GM18499 (cell line): ENCODE measurements around the gene BLOC1S4.
"Not testable (repeated sequence)": the region's sequence is repeated elsewhere in the genome, so short reads cannot be mapped to it uniquely, and the experiment has no call there.

Experiments
- ATAC-seq: cut with Tn5 transposase; IDR thresholded peaks from one replicate; pipeline ENCODE4 v1.9.1; 2021; ENCODE audit warnings: moderate number of reproducible peaks; ENCODE audit not compliant: insufficient read depth, unreplicated experiment

The BLOC1S4 gene

GRCh38 chr4:6756345-6756744 lies 40.4 kb downstream of the BLOC1S4 start:
- ATAC-seq = not testable (repeated sequence)

GRCh38 chr4:6758728-6759127 lies 42.8 kb downstream of the BLOC1S4 start:
- ATAC-seq = no peak

DNA sequence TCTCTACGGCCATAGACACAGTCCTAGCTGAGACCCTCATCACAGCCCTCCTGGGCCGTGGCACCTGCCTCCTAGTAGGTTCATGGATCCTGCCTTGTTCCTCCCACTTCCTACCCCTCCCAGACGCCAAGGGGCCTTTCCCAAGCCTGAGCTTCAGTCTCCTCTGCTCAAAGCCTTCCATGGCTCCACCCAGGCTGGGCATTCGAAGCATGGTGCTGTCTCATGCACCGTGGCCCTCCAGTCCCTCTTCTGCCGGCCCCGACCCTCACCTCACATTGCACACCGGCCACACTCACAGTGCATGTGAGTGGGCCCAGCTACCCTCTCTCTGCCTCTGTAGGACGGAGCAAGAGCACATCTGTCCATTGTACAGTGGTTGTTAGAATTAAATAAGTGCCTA lies 44.9 kb downstream of the BLOC1S4 start:
- no peak for ATAC-seq

- no peak for ATAC-seq
Measured at GRCh38 chr4:6761649-6762615, 46.0 kb downstream of the BLOC1S4 start.

DNA sequence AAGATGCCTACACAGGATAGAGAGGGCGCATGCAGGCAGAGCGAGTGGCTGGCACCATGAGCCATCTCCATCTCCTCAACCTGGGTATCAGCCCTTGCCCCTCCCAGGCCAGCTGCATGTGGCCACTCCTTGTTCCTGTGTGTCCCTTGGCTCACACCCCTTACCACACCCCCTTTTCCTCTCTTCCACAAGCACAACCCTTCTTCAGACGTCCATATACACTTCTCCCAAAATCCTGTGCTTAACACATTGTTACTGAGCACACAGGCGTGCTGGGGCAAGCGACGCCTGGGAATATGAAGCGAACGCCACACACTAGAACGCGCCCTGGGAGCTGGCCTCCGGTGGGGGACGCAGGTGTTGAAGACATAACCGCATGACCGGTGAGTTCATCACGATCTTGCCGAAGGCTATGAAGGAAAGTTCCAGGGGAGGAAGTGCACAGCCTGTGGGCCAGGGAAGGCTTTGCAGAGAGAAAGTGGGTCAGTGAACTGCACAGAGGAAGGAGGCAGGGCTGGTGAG lies 47.4 kb downstream of the BLOC1S4 start:
- ATAC-seq = no peak

DNA sequence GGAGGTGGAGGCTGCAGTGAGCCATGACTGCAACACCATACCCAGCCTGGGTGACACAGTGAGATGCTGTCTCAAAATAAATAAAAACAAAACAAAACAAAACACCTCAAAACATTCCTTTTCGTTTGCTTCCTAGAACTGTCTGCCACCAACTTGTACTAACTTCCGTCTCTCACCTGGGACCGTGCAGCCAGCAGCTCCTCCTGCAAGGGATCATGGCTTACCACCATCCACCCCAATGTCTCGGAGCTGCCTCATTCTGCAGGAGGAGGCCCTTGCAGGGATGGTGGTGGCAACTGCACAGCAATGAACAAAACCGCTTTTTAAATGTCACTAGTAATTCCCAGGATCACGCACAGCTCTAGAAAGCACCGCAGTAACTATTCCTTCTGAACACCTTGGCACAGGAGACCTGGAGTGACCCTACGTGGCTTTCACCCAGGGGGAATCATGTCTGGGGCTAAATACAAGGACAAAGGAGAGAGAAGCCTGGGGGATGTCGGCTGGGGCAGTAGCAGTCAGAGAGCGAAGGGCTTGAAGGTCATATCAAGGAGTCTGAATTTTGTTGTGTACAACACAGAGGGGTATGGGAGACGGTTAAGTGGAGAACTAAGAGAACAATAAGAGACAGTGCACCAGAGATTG lies 49.1 kb downstream of the BLOC1S4 start:
- ATAC-seq = no peak

DNA sequence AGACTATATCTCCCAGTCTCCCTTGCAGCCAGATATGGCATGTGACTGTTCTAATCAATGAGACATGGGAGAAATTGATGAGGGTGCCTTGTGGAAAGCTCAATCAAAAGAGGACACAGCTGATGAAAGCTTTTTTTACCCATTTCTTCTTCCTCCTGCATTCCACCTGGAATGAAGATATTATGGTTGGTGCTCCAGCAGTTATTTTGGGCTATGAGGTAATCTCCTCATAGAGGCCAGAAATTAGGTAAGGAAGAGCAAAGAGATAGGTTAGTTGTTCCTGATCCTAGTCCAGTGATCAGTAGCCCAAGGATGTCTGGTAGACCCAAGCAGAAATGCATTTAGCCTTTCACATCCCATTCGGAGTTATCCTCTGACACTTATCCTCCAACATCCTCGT lies 49.7 kb downstream of the BLOC1S4 start:
- ATAC-seq = no peak
